ENCODE measurements around the gene FTCD.

FTCD gene

DNA sequence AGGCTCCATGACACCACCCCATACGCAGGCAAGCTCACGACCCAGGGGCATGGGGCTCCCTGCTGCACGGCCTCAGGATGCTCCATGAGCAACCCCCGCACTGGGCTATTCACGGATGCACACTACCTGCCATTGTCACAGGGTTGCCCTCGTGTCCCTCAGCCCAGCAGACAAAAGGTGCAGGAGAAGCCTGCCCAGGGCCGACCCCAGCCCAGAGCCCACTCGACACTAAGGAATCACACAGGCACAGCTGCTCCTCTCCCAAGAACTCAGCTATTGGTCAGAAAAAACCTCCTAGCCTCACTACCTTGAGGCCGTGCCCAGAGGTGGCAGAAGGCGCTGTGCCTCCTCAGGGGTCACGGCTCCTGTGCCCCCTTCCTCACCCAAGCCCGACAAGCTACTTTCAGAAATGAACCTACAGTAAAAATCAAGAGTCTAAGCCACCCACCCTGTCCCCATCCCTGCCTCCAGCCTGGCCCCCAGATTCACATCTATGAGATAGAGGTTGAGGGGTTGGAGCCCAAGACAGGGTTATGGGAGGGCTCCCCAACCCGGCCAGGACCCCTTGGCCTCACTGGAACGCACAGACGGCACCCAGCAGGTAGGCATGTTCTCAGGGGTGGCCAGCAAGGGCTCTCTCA is 35.2 kb upstream of the FTCD start:
- no peak for DNase-seq (ENCODE audit: low spot score)
- in situ Hi-C loops (cut with MboI; ENCODE audit: low pct_unique_long_range_greater_than_20kb, low sequenced_read_pairs, unreplicated experiment): no loop called here
- TF ChIP-seq, protein P1, sequence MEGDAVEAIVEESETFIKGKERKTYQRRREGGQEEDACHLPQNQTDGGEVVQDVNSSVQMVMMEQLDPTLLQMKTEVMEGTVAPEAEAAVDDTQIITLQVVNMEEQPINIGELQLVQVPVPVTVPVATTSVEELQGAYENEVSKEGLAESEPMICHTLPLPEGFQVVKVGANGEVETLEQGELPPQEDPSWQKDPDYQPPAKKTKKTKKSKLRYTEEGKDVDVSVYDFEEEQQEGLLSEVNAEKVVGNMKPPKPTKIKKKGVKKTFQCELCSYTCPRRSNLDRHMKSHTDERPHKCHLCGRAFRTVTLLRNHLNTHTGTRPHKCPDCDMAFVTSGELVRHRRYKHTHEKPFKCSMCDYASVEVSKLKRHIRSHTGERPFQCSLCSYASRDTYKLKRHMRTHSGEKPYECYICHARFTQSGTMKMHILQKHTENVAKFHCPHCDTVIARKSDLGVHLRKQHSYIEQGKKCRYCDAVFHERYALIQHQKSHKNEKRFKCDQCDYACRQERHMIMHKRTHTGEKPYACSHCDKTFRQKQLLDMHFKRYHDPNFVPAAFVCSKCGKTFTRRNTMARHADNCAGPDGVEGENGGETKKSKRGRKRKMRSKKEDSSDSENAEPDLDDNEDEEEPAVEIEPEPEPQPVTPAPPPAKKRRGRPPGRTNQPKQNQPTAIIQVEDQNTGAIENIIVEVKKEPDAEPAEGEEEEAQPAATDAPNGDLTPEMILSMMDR (IDR thresholded peaks at IDR 0.05; ENCODE audit: extremely low read depth, insufficient read depth, missing control alignments): no peak

- in situ Hi-C loops (cut with MboI; ENCODE audit: low pct_unique_long_range_greater_than_20kb, low sequenced_read_pairs, unreplicated experiment): no loop called here
- TF ChIP-seq, protein P1 (IDR thresholded peaks at IDR 0.05; ENCODE audit: extremely low read depth, insufficient read depth, missing control alignments): no peak
- DNase-seq (ENCODE audit: low spot score): no peak
Observed at GRCh38 chr21:46189959-46190490, 34.6 kb upstream of the FTCD start.

GRCh38 chr21:46189213-46189958 is 34.0 kb upstream of the FTCD start:
- TF ChIP-seq, protein P1 (IDR thresholded peaks at IDR 0.05; ENCODE audit: extremely low read depth, insufficient read depth, missing control alignments): no peak
- in situ Hi-C loops (cut with MboI; ENCODE audit: low pct_unique_long_range_greater_than_20kb, low sequenced_read_pairs, unreplicated experiment): no loop called here
- DNase-seq (ENCODE audit: low spot score): no peak

DNA sequence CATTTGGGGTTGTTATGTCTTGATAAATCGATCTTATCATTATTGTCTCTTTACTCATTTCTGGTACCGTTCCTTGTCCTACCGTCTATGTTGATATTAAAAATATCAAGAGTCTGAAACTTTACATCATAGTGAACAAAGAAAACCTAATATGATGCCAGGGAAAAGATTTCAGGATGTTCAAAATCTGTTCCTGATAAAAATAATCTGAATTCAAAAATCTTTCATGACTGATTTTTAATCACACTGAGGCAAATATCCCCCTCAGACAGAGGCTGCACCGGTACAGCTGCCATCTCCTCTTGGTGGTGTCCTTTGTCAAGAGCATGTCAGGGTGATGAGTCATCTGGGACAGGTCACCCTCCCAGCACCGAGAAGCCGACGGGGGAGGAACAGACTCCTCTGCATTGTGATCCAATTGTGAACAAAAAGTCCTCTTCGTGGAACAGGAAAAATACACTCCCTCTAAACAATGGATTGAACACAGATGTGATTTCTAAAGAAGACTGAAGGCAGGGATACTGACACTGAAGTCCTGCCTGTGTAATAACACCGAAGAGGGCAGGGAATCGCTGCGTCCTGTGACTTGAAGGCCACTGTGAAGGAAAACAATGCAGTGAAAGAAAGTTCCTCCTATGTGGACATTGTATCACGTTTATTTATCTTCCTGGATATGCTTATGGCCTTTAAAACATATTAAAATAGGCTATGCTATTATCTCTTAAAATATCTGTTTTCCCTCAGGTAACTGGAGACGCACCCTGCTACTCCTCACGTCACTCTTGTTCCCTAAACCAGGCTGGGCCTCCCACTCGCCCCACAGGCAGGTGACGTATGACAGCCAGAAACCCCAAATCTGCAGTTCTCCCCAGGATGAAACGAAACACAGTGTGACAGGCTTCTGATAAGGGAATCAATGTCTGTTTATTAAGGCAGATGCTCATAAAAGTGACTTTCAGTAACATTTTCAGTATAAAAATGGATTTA is 33.1 kb upstream of the FTCD start:
- TF ChIP-seq, protein P1 (IDR thresholded peaks at IDR 0.05; ENCODE audit: extremely low read depth, insufficient read depth, missing control alignments): no peak
- in situ Hi-C loops (cut with MboI; ENCODE audit: low pct_unique_long_range_greater_than_20kb, low sequenced_read_pairs, unreplicated experiment): no loop called here
- DNase-seq (ENCODE audit: low spot score): no peak

DNA sequence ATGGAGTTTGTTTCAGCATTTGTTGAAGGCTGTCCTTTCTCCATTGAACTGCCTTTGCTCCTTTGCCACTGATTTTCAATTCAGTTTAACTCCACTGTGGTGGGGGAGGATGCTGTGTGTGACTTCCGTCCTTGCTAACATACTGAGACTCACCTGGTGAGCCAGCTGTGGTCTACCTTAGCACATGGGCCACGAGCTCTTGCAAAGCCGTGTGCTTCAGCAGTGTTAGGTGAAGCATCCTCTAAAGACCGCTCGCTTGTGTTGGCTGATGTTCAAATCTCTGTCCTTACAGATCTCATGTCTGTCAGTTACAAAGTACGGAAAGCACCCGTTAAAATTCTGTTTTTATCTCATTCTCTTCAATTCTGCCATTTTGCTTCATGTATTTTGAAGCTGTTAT is 32.4 kb upstream of the FTCD start:
- TF ChIP-seq, protein P1 (IDR thresholded peaks at IDR 0.05; ENCODE audit: extremely low read depth, insufficient read depth, missing control alignments): no peak
- in situ Hi-C loops (cut with MboI; ENCODE audit: low pct_unique_long_range_greater_than_20kb, low sequenced_read_pairs, unreplicated experiment): no loop called here
- DNase-seq (ENCODE audit: low spot score): no peak

GRCh38 chr21:46187261-46187660 is 31.9 kb upstream of the FTCD start:
- DNase-seq (ENCODE audit: low spot score): no peak
- in situ Hi-C loops (cut with MboI; ENCODE audit: low pct_unique_long_range_greater_than_20kb, low sequenced_read_pairs, unreplicated experiment): no loop called here
- TF ChIP-seq, protein P1 (IDR thresholded peaks at IDR 0.05; ENCODE audit: extremely low read depth, insufficient read depth, missing control alignments): no peak
